Globus pallidus (tissue), 1 donor: Measurements from ENCODE around the gene SLC39A11.

Source experiments
- DNase-seq: peaks from one replicate; pipeline ENCODE4 v3.0.0-alpha.2; 2015; ENCODE audit warnings: low spot score

Gene SLC39A11

DNA sequence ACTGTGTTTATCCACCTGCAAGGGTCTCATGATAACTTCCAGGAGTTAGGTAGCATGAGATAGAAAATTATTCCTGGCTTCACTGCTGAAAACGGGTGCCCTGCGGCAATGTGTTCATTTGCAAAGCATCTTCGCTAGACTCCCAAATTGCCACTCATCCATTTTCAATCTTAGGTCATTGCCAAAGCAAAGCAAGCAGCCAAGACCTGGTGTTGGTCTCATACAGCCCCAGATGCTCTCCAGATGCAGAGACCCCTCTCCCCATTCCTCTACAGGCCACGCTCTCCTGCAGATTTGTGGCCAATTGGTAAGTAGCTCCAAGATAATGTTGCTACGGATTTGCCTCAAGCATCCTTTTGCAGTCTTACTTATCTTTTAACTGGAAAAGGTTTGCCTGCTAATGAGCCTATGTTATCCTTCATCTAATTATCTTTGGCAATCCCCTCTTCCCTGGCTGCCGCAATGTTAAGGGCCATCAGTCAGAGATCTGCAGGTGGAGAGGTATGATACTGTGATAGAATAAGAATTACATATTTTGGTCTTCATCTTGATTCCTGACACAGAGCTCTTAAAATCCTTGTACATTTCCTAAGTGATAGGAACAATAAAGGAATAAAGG lies 222.0 kb downstream of the SLC39A11 start:
- DNase-seq = no peak

DNA sequence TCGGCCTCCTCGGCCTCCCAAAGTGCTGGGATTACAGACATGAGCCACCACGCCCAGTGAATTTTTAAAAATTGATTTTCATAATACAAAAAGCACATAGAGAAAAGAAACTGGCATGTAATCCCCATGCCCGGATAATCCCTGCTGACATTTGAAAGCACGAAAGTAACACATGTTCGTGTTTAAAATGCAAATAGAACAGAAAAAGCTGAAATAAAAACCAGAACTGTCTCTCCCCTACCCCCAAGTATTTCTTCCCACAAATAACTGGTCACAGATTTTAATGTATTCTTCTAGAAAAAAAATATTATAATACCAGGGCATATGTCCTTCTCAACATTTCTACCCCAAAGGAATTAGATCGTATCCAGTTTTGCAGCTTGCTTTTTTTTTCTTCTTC lies 222.9 kb downstream of the SLC39A11 start:
- DNase-seq = no peak

DNA sequence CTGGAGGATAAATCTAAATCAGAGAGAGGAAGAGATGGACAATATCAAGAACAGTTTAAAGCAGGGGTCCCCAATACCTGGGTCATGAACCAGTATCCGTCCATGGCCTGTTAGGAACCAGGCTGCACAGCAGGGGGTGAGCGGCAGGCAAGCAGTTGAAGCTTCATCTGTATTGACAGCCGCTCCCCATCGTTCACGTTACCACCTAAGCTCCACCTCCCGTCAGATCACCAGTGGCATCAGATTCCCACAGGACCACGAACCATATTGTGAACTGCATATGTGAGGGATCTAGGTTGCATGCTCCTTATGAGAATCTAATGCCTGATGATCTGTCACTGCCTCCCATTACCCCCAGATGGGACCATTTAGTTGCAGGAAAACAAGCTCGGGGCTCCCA lies 226.5 kb downstream of the SLC39A11 start:
- no peak for DNase-seq

DNA sequence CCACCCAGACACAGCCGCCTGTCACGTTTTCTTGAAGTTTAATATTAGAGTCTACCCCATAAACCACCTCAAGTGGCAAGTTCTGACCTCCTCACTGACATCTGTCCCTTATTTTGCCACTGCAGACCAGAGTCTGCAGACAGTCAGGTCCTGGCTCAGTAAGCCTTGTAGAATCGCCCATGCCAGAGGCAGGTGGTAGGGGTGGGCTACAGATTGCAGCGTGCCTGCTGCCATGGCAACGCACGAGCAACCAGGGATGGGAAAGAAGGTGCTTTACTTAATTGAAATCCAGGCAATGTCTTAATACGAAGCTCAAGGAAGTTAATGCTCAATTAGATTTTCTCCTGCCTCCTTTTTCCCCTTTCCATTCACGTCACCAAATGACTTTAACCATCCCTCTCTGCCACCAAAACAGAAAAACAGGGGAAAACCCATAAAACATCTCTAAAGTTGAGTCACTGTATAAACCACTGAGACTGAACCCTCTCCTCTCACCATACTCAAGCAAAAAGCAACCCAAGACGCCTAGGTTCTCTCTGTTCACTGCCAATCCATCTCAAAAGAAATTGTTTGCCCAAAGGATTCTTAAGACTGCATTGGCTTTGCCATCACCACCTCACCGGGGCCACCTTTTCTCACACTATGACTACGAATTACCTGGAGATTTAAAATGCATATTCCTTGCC lies 228.8 kb downstream of the SLC39A11 start:
- no peak for DNase-seq

DNA sequence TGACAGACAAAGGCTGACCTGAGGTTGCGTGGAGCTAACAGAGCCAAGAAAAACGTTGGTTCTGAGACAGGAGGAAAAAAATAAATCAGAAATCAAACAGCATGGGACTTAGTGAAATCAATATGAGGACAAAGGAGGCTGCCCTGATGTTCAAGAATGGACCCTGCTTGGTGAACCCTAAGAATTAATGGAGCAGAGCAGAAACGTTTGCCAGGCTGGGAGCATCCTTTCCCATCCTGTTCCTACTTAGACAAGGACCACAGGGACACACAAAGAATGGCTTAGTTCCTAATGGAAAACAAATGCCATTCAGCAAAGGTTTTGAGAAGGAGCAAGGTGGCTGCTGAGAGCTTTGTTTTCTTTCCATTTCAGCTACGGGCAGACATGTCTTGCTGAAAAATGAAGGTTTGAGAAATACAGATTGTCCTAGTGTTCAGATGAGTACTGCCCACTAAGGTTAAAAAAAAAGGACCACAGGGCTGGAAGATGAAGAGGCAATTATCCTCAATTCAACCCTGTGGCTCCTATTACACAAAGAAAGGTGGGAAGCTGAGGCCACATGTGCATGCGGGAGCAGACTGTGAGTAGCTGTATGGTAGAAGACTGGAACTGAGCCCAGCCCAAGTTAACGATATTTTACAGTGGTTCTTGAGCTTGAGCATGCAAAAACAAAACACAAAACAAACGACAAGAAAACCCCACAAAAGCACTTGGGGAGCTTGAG lies 230.1 kb downstream of the SLC39A11 start:
- no peak for DNase-seq

DNA sequence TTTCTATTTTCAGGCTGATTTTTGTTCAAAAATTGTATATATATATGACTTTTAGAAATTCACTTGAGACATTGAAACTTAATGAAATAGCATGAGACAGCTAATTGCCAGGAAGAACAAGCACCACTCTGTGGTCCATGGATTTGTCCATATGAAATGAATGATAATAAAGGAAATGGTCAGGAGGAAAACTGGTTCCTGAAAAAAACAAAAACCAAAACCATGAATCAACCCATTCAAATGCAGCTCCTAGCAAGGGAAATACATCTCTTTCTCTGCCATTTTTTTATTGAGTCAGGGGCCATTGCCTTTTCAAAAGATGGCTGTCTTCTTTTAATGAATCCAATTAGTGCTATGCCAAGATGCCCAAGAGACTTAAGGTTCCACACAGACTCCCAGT lies 230.7 kb downstream of the SLC39A11 start:
- no peak for DNase-seq

DNA sequence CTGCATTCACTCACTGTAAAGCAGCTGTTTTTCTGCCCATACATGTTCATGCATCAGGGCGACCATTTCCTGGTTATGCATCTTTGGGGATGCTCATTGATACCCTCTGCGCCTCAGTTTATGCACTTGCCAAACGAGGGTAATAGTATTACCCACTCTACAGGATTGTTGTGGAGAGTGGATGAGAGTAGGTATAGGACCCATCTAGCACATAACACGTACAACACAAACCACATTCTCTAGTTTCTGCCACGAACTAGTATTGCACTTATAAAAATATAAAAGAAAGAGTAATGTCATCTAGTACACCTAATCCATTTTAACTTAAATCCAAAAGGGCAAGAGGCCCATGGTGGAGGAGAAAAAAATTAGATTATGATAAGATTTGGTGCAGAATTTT lies 231.7 kb downstream of the SLC39A11 start:
- no peak for DNase-seq

DNA sequence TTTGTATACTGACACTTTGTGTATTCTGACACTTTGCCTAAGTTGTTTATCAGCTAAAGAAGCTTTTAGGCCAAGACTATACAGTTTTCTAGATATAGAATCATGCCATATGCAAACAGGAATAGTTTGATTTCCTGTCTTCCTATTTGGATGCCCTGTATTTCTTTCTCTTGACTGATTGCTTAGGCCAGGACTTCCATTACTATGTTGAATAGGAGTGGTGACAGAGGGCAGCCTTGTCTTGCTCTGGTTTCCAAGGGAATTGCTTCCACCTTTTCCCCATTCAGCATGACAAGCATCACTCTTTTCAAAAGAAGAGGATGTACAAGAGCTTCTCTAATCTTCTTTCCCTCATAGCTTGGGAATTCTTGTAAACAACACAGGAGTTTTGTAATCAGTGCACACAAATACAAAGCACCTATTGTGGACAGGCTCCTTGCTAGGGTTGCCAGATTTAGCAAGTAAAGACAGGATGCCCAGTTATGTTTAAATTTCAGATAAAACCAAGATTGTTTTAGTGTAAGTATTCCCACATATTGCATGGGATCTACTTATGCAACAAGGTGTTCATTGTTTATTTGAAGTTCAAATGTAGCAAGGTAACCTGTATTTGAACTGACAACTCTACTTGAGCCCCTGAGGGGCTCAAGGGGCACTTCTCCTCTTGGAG lies 233.5 kb downstream of the SLC39A11 start:
- DNase-seq = no peak

DNA sequence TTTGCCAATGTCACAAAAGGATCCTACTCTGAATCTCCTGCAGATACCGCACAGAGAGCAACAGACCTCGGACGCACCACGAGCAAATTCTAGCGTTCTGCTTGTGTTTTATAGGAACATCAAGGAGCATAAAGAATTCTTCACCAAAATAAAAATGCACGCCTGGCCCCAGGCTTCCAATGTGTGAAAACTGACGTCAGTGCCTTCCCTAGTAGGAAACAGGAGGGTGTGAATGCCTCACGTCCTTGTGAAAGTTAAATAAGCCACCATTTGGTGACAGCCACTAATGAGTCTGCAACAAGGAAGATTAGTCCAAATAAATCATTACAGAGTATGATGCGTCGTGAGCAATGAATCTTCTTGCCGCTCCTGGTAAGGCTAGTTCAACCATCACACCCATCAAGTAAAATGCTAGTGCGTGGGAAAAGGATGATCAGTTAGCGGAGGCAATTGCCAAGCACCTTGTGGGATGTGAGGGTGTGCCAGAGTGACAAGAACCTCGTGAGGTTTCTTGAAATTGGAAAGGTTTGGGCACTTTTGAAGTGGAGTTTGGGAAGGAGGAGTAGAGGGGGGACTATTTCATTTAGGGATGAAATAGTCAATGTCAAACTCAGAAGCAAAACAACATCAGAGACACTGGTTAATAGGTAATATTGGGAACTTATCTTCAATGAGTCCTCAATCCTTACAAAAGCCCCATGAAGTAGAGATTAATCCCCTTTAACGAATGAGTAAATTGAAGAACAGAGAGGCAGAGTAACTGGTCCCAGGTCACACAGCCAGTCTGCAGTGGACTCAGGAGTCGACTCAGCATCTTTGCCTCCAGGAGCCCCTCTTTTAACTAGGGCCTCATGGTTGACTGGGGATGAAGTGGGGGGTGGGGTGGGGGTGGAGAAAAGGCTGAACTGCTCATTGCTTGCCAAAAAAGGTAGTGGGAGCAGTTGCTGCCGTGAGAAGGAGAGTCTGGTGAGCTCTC lies 238.8 kb downstream of the SLC39A11 start:
- no peak for DNase-seq

DNA sequence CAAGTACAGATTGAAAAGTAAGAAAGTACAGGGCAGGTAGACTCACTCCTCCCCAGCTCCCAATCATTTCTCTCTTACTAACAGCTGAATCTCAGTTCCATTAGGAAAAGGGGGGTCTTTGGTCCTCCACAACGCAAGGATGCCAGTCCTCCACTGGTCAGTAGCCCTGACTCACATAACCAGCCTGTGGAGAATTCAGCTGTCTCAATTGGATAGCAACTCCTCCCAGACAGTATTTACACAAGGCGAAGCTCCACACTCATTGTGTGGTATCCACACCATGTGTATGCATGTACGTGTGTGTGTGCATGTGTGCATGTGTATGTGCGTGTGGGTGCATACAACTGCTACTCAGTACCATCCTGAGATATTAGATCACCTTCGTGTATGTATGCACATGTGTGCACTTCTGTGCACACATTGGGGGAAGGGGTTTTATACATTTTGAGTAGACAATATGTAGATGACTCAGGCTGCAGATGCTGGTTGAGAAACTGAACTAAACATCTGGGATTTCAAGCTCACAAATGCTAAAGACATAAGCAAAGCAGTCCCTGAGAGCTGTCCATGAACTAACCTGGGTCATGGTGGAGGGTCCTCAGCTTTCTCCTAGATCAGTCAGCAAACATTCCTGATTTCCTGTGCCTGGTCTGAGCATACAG lies 240.1 kb downstream of the SLC39A11 start:
- DNase-seq = no peak

DNA sequence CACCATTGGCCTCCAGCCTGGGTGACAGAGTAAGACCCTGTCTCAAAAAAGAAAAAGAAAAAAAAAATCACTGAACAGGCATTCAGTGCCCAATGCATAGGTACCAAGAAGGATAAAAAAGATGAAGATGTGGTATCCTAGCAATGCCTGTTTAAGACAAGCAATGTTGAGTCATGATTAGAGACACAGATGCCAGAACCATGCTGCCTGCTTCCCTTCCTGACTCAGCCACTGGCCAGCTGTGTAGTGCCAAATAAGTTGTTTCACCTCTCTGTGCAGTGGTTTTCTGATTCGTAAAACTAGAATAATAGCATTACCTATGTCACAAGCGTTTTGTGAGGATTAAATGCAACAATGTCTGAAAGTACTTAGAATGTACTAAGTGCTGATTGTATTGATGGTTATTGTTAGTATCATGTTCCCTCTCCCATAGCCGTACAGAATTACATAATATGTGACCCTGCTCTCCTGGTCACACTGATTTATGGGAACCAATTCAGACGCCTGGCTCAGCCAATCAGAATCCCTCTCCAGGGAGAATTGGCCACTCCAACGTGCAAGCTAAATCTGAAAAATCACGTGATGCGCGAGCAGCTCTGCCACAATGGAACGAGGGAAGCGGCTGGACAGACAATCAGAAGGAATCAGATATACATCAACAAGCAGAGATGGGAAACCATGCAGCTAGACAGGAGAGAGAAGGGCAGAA lies 241.9 kb downstream of the SLC39A11 start:
- no peak for DNase-seq

DNA sequence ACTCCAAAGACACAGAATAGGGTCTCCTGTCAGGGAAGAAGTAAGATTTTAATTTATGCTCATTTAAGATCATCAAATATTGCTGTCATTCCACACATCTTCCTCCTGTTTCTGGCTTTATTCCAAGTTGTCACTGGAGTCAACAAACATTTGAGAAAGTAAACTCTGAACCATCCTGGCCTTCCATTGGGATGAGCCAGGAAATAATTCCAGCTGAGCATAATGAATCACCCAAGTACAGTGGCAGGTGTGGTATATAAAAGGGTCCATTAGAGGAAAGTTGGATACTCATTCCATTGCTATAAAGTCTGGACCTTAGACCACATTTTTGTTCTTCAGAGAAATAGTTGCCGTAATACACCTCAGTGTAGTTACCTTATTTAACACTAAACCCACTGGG lies 246.1 kb downstream of the SLC39A11 start:
- DNase-seq = no peak

DNA sequence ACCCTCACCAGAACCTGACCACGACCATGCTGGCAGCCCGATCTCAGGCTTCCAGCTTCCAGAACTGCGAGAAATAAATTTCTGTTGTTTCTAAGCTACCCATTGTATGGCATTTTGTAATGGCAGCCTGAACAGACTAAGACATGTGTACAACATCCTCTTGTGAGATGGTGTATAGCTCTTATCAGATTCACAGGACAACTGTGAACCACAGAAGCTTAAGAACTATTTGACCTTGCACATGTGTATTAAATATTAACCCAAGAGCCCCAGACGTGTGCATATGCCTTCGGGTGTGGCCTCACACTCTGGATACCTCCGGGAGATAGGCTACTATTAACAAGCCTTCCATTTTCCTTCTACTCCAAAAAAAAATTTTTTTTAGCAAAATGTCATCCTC lies 248.9 kb downstream of the SLC39A11 start:
- DNase-seq = no peak

DNA sequence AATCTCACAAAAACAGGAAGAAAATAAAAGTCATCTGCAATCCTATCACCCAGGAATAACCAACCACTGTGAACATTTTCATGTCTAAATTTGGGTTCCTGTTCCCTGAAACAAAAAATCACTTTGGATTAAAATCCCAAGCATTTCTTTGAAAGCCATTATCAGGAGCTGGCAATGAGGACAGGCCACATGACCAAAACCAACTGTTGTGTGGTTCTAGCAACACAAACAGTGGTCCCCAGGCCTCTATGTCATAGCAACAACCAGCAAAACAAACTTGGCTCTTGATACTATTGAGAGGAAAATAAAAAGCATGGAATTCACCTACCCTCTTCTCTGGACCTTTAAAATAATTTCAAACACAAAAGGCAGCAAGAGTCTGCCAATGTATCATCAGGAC lies 252.5 kb downstream of the SLC39A11 start:
- DNase-seq = no peak

DNA sequence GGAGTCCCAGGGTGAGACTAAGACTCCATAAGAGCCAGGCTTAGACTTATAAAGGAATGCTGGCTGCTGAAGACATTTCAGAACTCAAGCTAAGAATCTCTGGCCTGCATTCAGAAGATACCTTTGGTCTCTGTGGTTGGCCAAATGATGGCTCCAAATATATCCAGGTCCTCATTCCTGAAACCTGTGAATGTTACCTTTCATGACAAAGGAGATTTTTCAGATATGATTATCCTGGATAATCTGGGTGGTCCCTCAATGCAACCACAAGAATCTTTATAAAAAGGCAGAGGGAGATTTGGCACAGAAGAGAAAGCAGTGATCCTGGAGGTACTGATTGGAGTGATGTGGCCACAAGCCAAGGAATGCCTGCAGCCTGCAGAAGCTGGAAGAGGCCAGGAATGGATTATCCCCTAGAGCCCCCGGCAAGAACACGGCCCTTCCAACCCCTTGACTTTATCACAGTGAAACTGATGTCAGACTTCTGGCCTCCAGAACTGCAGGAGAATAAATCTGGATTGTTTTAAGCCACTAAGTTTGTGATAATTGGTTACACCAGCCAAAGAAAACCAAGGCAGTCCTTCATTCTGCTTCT lies 253.3 kb downstream of the SLC39A11 start:
- no peak for DNase-seq

DNA sequence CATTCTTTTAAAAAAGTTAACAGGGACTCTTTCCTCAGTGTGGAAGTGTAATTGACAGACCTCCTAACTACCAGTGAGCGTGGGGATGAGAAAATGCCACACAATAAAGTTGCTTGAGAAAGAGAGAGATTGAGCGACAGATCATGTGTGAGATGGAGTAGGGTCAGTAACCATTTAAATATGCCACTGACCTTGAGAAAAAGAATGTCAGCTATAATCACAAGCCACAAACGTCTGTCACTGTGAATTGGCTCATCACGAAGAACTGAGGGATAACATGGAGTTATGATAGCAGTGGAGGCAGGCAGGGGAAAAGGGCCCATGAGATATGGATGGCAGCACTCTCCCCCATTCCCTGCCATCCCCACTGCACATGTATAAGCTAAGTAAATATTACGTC lies 253.9 kb downstream of the SLC39A11 start:
- no peak for DNase-seq

DNA sequence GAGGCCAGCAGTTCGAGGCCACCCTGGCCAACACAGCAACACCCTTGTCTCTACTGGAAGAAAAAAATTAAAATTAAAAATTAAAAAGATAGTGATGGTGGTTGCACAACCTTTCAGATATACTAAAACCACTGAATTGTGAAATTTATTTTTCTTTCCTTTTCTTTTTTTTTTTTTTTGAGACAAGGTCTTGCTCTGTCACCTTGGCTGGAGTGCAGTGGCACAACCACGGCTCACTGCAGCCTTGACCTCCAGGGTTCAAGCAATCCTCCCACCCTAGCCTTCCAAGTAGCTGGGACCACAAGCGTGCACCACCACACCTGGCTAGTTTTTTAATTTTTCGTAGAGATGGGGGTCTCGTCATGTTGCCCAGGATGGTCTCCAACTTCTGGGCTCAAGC lies 254.4 kb downstream of the SLC39A11 start:
- no peak for DNase-seq

DNA sequence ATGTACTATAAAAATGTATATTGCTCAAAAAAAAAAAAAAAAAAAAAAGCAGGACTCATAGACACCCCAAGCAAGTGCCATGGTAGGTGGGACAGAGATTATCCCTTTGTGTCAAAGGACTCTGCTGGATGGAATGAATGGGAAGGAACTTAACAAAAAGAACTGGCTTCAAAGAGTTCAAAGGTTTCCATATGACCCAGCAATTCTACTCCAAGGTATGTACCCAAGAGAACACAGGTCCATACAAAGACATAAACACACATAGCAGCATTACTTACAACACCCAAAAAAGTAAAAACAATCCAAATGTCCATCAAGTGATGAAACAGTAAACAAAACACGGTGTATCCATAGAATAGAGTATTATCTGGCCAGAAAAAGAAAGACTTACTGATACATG lies 255.2 kb downstream of the SLC39A11 start:
- DNase-seq = no peak

DNA sequence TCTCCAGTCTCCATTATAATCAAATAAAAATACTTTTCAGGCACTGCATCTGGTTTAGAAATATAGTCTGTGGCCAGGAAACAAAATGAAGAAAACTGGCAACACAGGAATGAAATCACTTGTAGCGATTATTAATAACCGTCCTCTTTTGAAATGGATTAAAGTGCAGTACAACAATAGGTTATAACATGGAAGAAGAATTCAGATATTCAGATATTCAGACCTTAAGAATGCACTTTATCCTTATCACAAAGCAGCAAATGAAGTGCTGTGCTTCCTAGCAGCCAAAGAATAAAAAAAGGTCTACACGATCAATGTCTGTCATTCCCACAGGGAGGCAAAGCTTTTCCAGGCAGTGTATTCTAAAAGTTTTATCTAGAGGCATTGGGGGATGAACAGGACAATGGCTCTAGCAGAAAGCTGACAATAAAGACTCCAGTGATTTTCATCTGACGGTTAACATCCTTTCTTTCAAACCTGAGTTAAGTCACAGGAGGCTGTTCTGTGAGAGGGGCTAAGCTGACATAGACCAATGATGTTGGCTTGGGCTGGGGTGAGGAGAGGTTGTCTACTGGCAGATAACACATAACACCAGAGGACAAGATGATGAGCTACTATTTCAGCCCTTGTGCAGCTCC lies 259.2 kb downstream of the SLC39A11 start:
- DNase-seq = no peak

DNA sequence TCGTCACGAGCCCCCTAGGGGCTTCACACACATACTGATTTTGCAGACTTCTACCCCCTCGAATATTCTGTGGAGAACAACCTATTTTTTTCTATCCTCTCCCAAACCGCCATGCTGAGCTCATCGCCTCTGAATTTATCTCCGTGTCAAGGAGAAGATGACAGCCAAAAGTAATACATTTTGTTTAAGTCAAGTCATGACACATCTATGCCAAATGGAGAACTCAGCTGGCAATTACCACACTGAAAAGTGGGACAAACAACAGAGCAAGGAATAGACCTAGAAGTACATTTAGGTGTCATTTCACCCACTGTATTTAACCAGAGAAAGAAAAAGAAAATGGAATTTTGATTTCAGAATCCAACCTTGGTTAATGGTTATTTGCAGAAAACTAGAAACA lies 260.2 kb downstream of the SLC39A11 start:
- DNase-seq = no peak
